ENCODE results near the gene TFB1M. TPM values are rescaled to one million over a fixed set of nuclear protein-coding genes. Genes with fewer than 3 reads are reported as not detected.

TFB1M gene
- total and polyA plus RNA-seq, 2 donors (not counting 3 experiments of a cell fraction or from before 2014, with no cell fraction given) = 12.9 to 35.5 TPM

GRCh38 chr6:155352130-155352420, 37.8 kb upstream of the TFB1M start:
- no peak overlapping the region for H3K4me2 ChIP-seq (ENCODE audit: insufficient read depth, low read length)
- no peak overlapping the region for H2AFZ ChIP-seq (ENCODE audit: low read depth, low read length)
- no peak for TF ChIP-seq JUN (IDR thresholded peaks at IDR 0.05; ENCODE audit: borderline replicate concordance, insufficient read depth, insufficient read length, low read depth)
- no peak for TF ChIP-seq MYC (IDR thresholded peaks at IDR 0.05; ENCODE audit: low read depth, low read length)
- no peak for TF ChIP-seq GATA2 (IDR thresholded peaks at IDR 0.05; ENCODE audit: insufficient read depth, insufficient read length, low read depth, low read length)
- TF ChIP-seq MAX (IDR thresholded peaks at IDR 0.05; ENCODE audit: insufficient read depth, insufficient read length) = no peak
- TF ChIP-seq CTCF (IDR thresholded peaks at IDR 0.05; ENCODE audit: extremely low read depth in 1 of 2, insufficient read depth in 1 of 2, low read depth in 1 of 2, low read length in 2 of 2) = no peak
- TF ChIP-seq EZH2 (IDR thresholded peaks at IDR 0.05; ENCODE audit: borderline replicate concordance, low read depth, low read length, severe bottlenecking) = no peak
- no peak for TF ChIP-seq FOS (IDR thresholded peaks at IDR 0.05; ENCODE audit: borderline replicate concordance, insufficient read depth, low read length)
- no peak for TF ChIP-seq POLR2AphosphoS5 (IDR thresholded peaks at IDR 0.05; ENCODE audit: insufficient read depth, low read depth, low read length)
- no peak for TF ChIP-seq POLR2A (IDR thresholded peaks at IDR 0.05; ENCODE audit: low read depth, low read length)
- H3K4me1 ChIP-seq (ENCODE audit: control insufficient read depth, extremely low read depth, insufficient read depth, low read length) = no peaks in the 10 kb centered on the region
- ChIA-PET CTCF (no interaction called here), POLR2A (no interaction called here)
- FAIRE-seq (no peak), DNase-seq (ENCODE audit: low read depth, low spot score) (no peak)
- BruUV-seq (replicated peaks) = no TSS peak
- no peak overlapping the region for H3K9ac ChIP-seq (replicated peaks; ENCODE audit: extremely low read depth, insufficient read depth, low read length)
- H4K20me1 ChIP-seq (replicated peaks; ENCODE audit: control insufficient read depth, extremely low read depth, insufficient read depth, low read length) = no peaks in the 10 kb centered on the region
- H3K9me3 ChIP-seq (replicated peaks; ENCODE audit: control insufficient read depth, insufficient read depth, low read length) = no peaks in the 10 kb centered on the region
- dilution Hi-C loops (cut with MboI; ENCODE audit: extremely low pct_ligation_motif_present, low sequenced_read_pairs) (no loop called here), intact Hi-C loops (cut with micrococcal nuclease) (no loop called here)
- no peaks in the 10 kb centered on the region for H3K79me2 ChIP-seq (ENCODE audit: control insufficient read depth, insufficient read depth, low read length)
- H3K36me3 ChIP-seq (ENCODE audit: control insufficient read depth in 2 of 2, extremely low read depth in 1 of 2, insufficient read depth in 2 of 2, low read length in 2 of 2) = no peaks in the 10 kb centered on the region
- H3K4me3 ChIP-seq (replicated peaks in 1 of 3; ENCODE audit: insufficient read depth in 1 of 3, low read depth in 1 of 3, low read length in 3 of 3) = no peak overlapping the region
- H3K27me3 ChIP-seq (ENCODE audit: control insufficient read depth in 2 of 2, insufficient read depth in 2 of 2, low read length in 2 of 2) = no peaks in the 10 kb centered on the region
- H3K9me1 ChIP-seq (replicated peaks; ENCODE audit: control insufficient read depth, extremely low read depth, insufficient read depth, low read length) = no peaks in the 10 kb centered on the region
- no peak overlapping the region for H3K27ac ChIP-seq (ENCODE audit: insufficient read depth, low read depth, low read length)

All from endothelial cell of umbilical vein (primary cell).